ENCODE results near the gene PDCL2. TPM values are rescaled to one million over a fixed set of nuclear protein-coding genes. Genes with fewer than 3 reads are reported as not detected.
"Not testable (repeated sequence)": the region's sequence is repeated elsewhere in the genome, so short reads cannot be mapped to it uniquely, and the experiment has no call there.

Gene PDCL2
- total RNA-seq, 1 donor from 2014 or later, result not detected

DNA sequence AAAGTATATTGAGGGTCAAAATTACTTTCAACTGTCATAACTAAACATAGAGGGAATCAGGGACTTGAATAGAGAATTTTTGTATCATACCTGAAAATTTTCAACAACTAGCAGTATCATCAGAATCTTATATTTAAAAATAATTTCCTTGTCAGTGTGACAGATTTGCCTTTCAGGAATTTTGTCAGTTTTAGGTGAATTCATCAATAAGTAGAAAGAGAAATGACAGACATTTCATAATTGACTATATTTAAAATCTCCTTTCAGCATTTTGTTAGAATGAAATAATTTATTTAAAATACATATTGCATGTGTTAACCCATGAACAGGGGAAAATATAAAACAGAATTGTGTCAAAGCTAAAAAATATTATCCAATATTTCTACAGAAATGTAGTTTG lies 8.6 kb upstream of the PDCL2 start:
- no peak overlapping the region for H3K27ac Mint-ChIP-seq (ENCODE audit: unreplicated experiment)
- H3K4me1 Mint-ChIP-seq (ENCODE audit: unreplicated experiment), result no peaks in the 10 kb centered on the region
- DNase-seq (ENCODE audit: low spot score), result no peak
- no peak for TF ChIP-seq CTCF (IDR thresholded peaks at IDR 0.05; ENCODE audit: unreplicated experiment)
- no peaks in the 10 kb centered on the region for H3K9me3 Mint-ChIP-seq (ENCODE audit: unreplicated experiment)
- no peaks in the 10 kb centered on the region for H3K27me3 Mint-ChIP-seq (ENCODE audit: unreplicated experiment)
- no peaks in the 10 kb centered on the region for H3K36me3 Mint-ChIP-seq (ENCODE audit: low read depth, unreplicated experiment)
- no peak overlapping the region for H3K4me3 Mint-ChIP-seq (ENCODE audit: unreplicated experiment)

- Mint-ChIP-seq H3K4me1 (ENCODE audit: unreplicated experiment) (no peaks in the 10 kb centered on the region), H3K9me3 (ENCODE audit: unreplicated experiment) (no peaks in the 10 kb centered on the region), H3K36me3 (ENCODE audit: low read depth, unreplicated experiment) (no peaks in the 10 kb centered on the region), H3K27ac (ENCODE audit: unreplicated experiment) (no peak overlapping the region), H3K27me3 (ENCODE audit: unreplicated experiment) (no peaks in the 10 kb centered on the region), H3K4me3 (ENCODE audit: unreplicated experiment) (no peak overlapping the region)
- no peak for DNase-seq (ENCODE audit: low spot score)
- no peak for TF ChIP-seq CTCF (IDR thresholded peaks at IDR 0.05; ENCODE audit: unreplicated experiment)
Measured at GRCh38 chr4:55598641-55599040, 6.6 kb upstream of the PDCL2 start.

- TF ChIP-seq CTCF (IDR thresholded peaks at IDR 0.05; ENCODE audit: unreplicated experiment), result no peak
- no peak for DNase-seq (ENCODE audit: low spot score)
- Mint-ChIP-seq H3K9me3 (ENCODE audit: unreplicated experiment) (no peaks in the 10 kb centered on the region), H3K4me1 (ENCODE audit: unreplicated experiment) (no peaks in the 10 kb centered on the region), H3K27me3 (ENCODE audit: unreplicated experiment) (peaks cover 1% of the 10 kb centered on the region), H3K27ac (ENCODE audit: unreplicated experiment) (no peak overlapping the region), H3K36me3 (ENCODE audit: low read depth, unreplicated experiment) (peaks cover 11% of the 10 kb centered on the region), H3K4me3 (ENCODE audit: unreplicated experiment) (no peak overlapping the region)
Measured at GRCh38 chr4:55588160-55588559, 3.9 kb downstream of the PDCL2 start.

DNA sequence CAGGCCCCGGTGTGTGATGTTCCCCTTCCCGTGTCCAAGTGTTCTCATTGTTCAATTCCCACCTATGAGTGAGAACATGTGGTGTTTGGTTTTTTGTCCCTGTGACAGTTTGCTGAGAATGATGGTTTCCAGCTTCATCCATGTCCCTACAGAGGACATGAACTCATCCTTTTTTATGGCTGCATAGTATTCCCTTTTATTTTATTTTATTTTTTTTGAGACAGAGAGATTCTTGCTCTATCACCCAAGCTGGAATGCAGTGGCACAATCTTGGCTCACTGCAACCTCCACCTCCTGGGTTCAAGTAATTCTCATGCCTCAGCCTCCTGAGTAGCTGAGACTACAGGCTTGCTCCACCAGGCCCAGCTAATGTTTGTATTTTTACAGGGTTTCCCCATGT lies 9.3 kb downstream of the PDCL2 start:
- not testable (repeated sequence) for H3K27ac Mint-ChIP-seq (ENCODE audit: unreplicated experiment); H3K27me3 Mint-ChIP-seq (ENCODE audit: unreplicated experiment); H3K9me3 Mint-ChIP-seq (ENCODE audit: unreplicated experiment); H3K36me3 Mint-ChIP-seq (ENCODE audit: low read depth, unreplicated experiment); H3K4me3 Mint-ChIP-seq (ENCODE audit: unreplicated experiment); H3K4me1 Mint-ChIP-seq (ENCODE audit: unreplicated experiment); DNase-seq (ENCODE audit: low spot score)

DNA sequence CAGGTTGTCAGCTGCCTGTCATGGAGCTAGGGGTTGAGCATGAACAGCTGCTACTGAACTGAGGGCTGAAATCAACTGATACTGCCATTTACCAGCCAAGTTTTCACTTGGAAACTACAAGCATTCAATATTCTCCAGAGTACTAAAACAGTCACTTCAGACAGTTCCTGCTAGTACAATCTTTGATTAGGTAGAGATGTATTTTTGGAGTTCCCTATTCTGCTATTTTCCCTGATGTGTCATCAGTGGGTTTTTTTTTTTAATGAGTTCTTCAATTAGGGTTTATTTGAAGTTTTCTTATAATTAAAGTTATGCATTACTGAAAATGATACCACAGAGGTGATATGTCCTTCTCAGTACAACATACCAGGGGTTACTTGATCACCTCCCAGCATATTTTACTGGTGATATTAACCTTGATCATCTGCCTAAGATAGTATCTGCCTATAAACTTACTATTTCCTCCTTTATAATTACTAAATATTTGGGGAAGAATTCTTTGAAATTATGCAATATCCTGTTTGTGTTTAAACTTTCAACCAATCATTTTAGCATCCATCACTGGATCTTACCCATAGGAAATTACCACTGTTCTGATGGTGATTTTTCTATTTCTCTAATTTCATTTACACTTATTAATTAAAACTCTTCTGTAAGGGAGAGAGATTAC lies 13.6 kb downstream of the PDCL2 start:
- H3K36me3 Mint-ChIP-seq (ENCODE audit: low read depth, unreplicated experiment), result peaks cover 9% of the 10 kb centered on the region
- H3K9me3 Mint-ChIP-seq (ENCODE audit: unreplicated experiment), result peaks cover 16% of the 10 kb centered on the region

More for the DNA sequence above, 13.6 kb downstream of the PDCL2 start:
- peaks cover 1% of the 10 kb centered on the region for H3K27me3 Mint-ChIP-seq (ENCODE audit: unreplicated experiment)
- no peak overlapping the region for H3K4me3 Mint-ChIP-seq (ENCODE audit: unreplicated experiment)
- no peak for TF ChIP-seq CTCF (IDR thresholded peaks at IDR 0.05; ENCODE audit: unreplicated experiment)
- no peak for DNase-seq (ENCODE audit: low spot score)
- H3K4me1 Mint-ChIP-seq (ENCODE audit: unreplicated experiment), result no peaks in the 10 kb centered on the region
- no peak overlapping the region for H3K27ac Mint-ChIP-seq (ENCODE audit: unreplicated experiment)
